Right lobe of liver (tissue), 6 donors: ENCODE measurements around the gene DNAJC5. TPM values are rescaled to one million over a fixed set of nuclear protein-coding genes. Genes with fewer than 3 reads are reported as not detected.

ENCODE experiments used
- ATAC-seq, 4 donors: fragments of 200-7000 bp; cut with Tn5 transposase; one replicate each; pipeline ENCODE4 v1.9.1; 2020; ENCODE audit warnings: mild to moderate bottlenecking in 4 of 4, moderate library complexity in 4 of 4
- DNase-seq, 3 donors: peaks; one replicate each; pipeline ENCODE4 v3.0.0-alpha.2; 2020
- H3K27ac ChIP-seq, 3 donors: fragments of 200-600 bp; one replicate each; pipeline ENCODE4 v1.8.0; 2022
- H3K27me3 ChIP-seq, 2 donors: fragments of 200-600 bp; one replicate each; pipeline ENCODE4 v1.8.0; 2022
- H3K36me3 ChIP-seq, 4 donors: fragments of 200-600 bp; sonication (generic) in 1 of 4; one replicate each; pipeline versions ENCODE4 v1.5.1 to v1.8.0; 2017 to 2022; ENCODE audit warnings: control low read depth in 1 of 4
- H3K4me1 ChIP-seq, 4 donors: fragments of 200-600 bp; sonication (generic) in 1 of 4; one replicate each; pipeline versions ENCODE4 v1.5.1 to v1.8.0; 2017 to 2022; ENCODE audit warnings: control low read depth in 1 of 4
- H3K4me3 ChIP-seq, 3 donors: fragments of 200-600 bp; one replicate each; pipeline ENCODE4 v1.8.0; 2022
- H3K9me3 ChIP-seq, 4 donors: fragments of 200-600 bp; sonication (generic) in 1 of 4; one replicate each; pipeline versions ENCODE4 v1.5.1 to v1.8.0; 2017 to 2022; ENCODE audit warnings: control low read depth in 1 of 4
- CTCF ChIP-seq, 4 donors: fragments of 200-600 bp in 3 of 4; fragments of 450-650 bp in 1 of 4; IDR thresholded peaks; one replicate each; pipeline versions ENCODE4 v1.5.1 to v1.8.0; 2016 to 2022; ENCODE audit warnings: antibody characterized with exemption in 4 of 4, mild to moderate bottlenecking in 2 of 4
- POLR2A ChIP-seq: fragments of 450-650 bp; IDR thresholded peaks from one replicate; pipeline ENCODE4 v1.6.1; 2017; ENCODE audit warnings: antibody characterized with exemption, mild to moderate bottlenecking
- WGBS: methylation state at CpG from one replicate; pipeline ENCODE4 v1.1.6; 2018; ENCODE audit warnings: low coverage, low lambda C conversion rate; ENCODE audit not compliant: insufficient coverage; ENCODE audit errors: missing lambda C conversion rate; 5-methylcytosine and 5-hydroxymethylcytosine counted together
- intact Hi-C, 2 donors: fragments of 100-400 bp; cut with DNase I; formaldehyde crosslinking; loops; one replicate each; pipeline versions ENCODE4 v1.11.2 to v1.14.1; 2022
- total RNA-seq, 6 experiments: library from RNA; depleted of rRNA in 2 of 6; stranded (reverse); fragments of >200 nt in 2 of 6; fragmentation: NEBNext Ultra II Directional in 3 of 6; extraction: Animal tissue kit (Norgen Biotek cat#: 25700) in 3 of 6; gene quantifications; one replicate each; pipeline versions ENCODE4 v1.1.0 to v1.2.4, GENCODE V29; 2016 to 2023
- donor health status: DM: no; HTN: yes; CAD: no.
- donor health status: DM: no; HTN: no; CAD: no.
- donor health status: DM: no; HTN: no; CAD: no.
- donor health status: DM: no; HTN: yes; CAD: no.
- donor health status: DM: no; HTN: yes; CAD: no.

Gene DNAJC5
- total RNA-seq, 6 experiments from 2014 or later, result 10.7 to 26.0 (median 15.1) TPM

- intact Hi-C loops, result no loop called here
- peaks cover 0 to 38% (median 11%) of the 10 kb centered on the region in 4 donors for H3K36me3 ChIP-seq
- ATAC-seq (no peak), DNase-seq (no peak)
- 72% methylated on average over 7 of the region's 7 CpGs for WGBS
- H3K27me3 ChIP-seq, result no peaks in the 10 kb centered on the region
- no peak overlapping the region for H3K4me3 ChIP-seq
- no peaks in the 10 kb centered on the region for H3K9me3 ChIP-seq
- no peak overlapping the region for H3K27ac ChIP-seq
- TF ChIP-seq POLR2A (no peak), CTCF (IDR thresholded peaks at IDR 0.05) (no peak)
- H3K4me1 ChIP-seq, result peaks cover 0 to 7% (median 0%) of the 10 kb centered on the region in 4 donors
Measured at GRCh38 chr20:63890201-63890576, 4.7 kb upstream of the DNAJC5 start.

- 76% methylated on average over 3 of the region's 7 CpGs for WGBS
- intact Hi-C loops, result no loop called here
- no peak overlapping the region for H3K27ac ChIP-seq
Measured at GRCh38 chr20:63890616-63891015, 4.3 kb upstream of the DNAJC5 start.

GRCh38 chr20:63891061-63892002 lies 3.6 kb upstream of the DNAJC5 start:
- intact Hi-C loops, result no loop called here
- TF ChIP-seq POLR2A (no peak), CTCF (IDR thresholded peaks at IDR 0.05) (no peak)
- Histone ChIP-seq H3K27ac (no peak overlapping the region), H3K4me1 (peaks cover 0 to 8% (median under 1%) of the 10 kb centered on the region in 4 donors), H3K27me3 (no peaks in the 10 kb centered on the region), H3K9me3 (no peaks in the 10 kb centered on the region), H3K4me3 (no peak overlapping the region), H3K36me3 (peaks cover 0 to 38% (median 11%) of the 10 kb centered on the region in 4 donors)
- WGBS, result 94% methylated on average over 14 of the region's 29 CpGs
- no peak for DNase-seq
- ATAC-seq, result no peak

More at GRCh38 chr20:63890616-63891015, 4.3 kb upstream of the DNAJC5 start:
- ATAC-seq (no peak), DNase-seq (no peak)
- TF ChIP-seq CTCF (IDR thresholded peaks at IDR 0.05) (no peak), POLR2A (no peak)
- no peak overlapping the region for H3K4me3 ChIP-seq
- peaks cover 0 to 7% (median 0%) of the 10 kb centered on the region in 4 donors for H3K4me1 ChIP-seq
- no peaks in the 10 kb centered on the region for H3K27me3 ChIP-seq
- peaks cover 0 to 38% (median 11%) of the 10 kb centered on the region in 4 donors for H3K36me3 ChIP-seq
- H3K9me3 ChIP-seq, result no peaks in the 10 kb centered on the region

GRCh38 chr20:63892402-63892801 lies 2.5 kb upstream of the DNAJC5 start:
- intact Hi-C loops, result no loop called here
- TF ChIP-seq CTCF (IDR thresholded peaks at IDR 0.05), result no peak
- no peak for TF ChIP-seq POLR2A
- no peaks in the 10 kb centered on the region for H3K27me3 ChIP-seq
- ATAC-seq (no peak), DNase-seq (no peak)
- H3K9me3 ChIP-seq, result no peaks in the 10 kb centered on the region
- 93% methylated on average over 3 of the region's 7 CpGs for WGBS
- no peak overlapping the region for H3K27ac ChIP-seq
- H3K36me3 ChIP-seq, result peaks cover 0 to 32% (median 8%) of the 10 kb centered on the region in 4 donors
- no peak overlapping the region for H3K4me3 ChIP-seq
- H3K4me1 ChIP-seq, result peaks cover 0 to 18% (median 6%) of the 10 kb centered on the region in 4 donors
